HCT116 (cell line): ENCODE results near the gene RNF180. TPM values are rescaled to one million over a fixed set of nuclear protein-coding genes. Genes with fewer than 3 reads are reported as not detected.

Experiments
- ATAC-seq: fragments of 200-7000 bp; cut with Tn5 transposase; 2 replicates; pipeline ENCODE4 v1.9.1; 2020; ENCODE audit warnings: mild to moderate bottlenecking, moderate library complexity
- BruUV-seq: library from RNA; stranded (reverse); fragments of 400-500 nt; replicated peaks from 2 replicates; lab custom pipeline; 2021; lab: Mats Ljungman, UMichigan
- CTCF ChIA-PET: fragments of 300-600 bp; sonication (Branson Sonifier 250); formaldehyde crosslinking; loops from one replicate; lab custom pipeline; 2021; ENCODE audit warnings: antibody characterized with exemption; lab: Charles Lee
- POLR2A ChIA-PET: fragments of 300-600, 350-600 bp; sonication (Branson Sonifier 250); formaldehyde crosslinking; loops from one replicate; lab custom pipeline; 2021; ENCODE audit warnings: antibody characterized with exemption; lab: Charles Lee
- RAD21 ChIA-PET, 2 experiments: fragments of 300-600 bp; sonication (Branson Sonifier 250); formaldehyde crosslinking; loops; one replicate each; lab custom pipeline; 2023; ENCODE audit warnings: low total read pairs in 2 of 2; ENCODE audit not compliant: uncharacterized antibody in 2 of 2, unreplicated experiment in 2 of 2, low non-redundant PET in 1 of 2; lab: Charles Lee
- DNase-seq: peaks from one replicate; pipeline ENCODE4 v3.0.0-alpha.2; 2010; ENCODE audit warnings: low read depth, low spot score
- H2AFZ ChIP-seq: fragments of 200-600 bp; shearing (Covaris generic), sonication (generic); 2 replicates; pipeline ENCODE4 v1.6.1; 2017; ENCODE audit warnings: low read depth, mixed run types, mixed read lengths, antibody characterized with exemption, low read length; ENCODE audit not compliant: poor library complexity, severe bottlenecking
- H3K27ac ChIP-seq: 2 replicates; pipeline ENCODE4 v1.5.1; 2012; ENCODE audit warnings: low read depth, low read length
- H3K27me3 ChIP-seq: fragments of 200-600 bp; sonication (generic); 2 replicates; pipeline ENCODE4 v1.6.1; 2016; ENCODE audit warnings: mixed run types, low read length, mixed read lengths; ENCODE audit not compliant: insufficient read depth
- H3K36me3 ChIP-seq, 2 experiments: fragments of 200-500 bp in 1 of 2; fragments of 200-600 bp in 1 of 2; sonication (Bioruptor generic) in 1 of 2; sonication (generic) in 1 of 2; 2 replicates each; pipeline versions ENCODE4 v1.5.1 to v1.6.1; 2014 to 2016; ENCODE audit warnings: low read length in 2 of 2, inconsistent platforms in 1 of 2, mixed read lengths in 1 of 2, mixed run types in 1 of 2; ENCODE audit not compliant: insufficient read depth in 2 of 2, control insufficient read depth in 1 of 2
- H3K4me1 ChIP-seq, 2 experiments: fragments of 200-600 bp in 1 of 2; sonication (generic) in 1 of 2; 2 replicates each; pipeline versions ENCODE4 v1.5.1 to v1.6.1; 2012 to 2017; ENCODE audit warnings: low read length in 2 of 2, inconsistent platforms in 1 of 2, mild to moderate bottlenecking in 1 of 2, mixed read lengths in 1 of 2, mixed run types in 1 of 2, moderate library complexity in 1 of 2; ENCODE audit not compliant: insufficient read depth in 2 of 2, control insufficient read depth in 1 of 2
- H3K4me2 ChIP-seq: fragments of 200-600 bp; sonication (generic); 2 replicates; pipeline ENCODE4 v1.6.1; 2017; ENCODE audit warnings: mixed run types, low read length, mixed read lengths
- H3K4me3 ChIP-seq, 2 experiments: fragments of 200-600 bp in 1 of 2; sonication (generic) in 1 of 2; replicated peaks in 1 of 2; 2 replicates each; pipeline ENCODE4 v1.5.1; 2011 to 2016; ENCODE audit warnings: low read length in 2 of 2, control low read depth in 1 of 2, low read depth in 1 of 2, mild to moderate bottlenecking in 1 of 2, mixed read lengths in 1 of 2, mixed run types in 1 of 2
- H3K79me2 ChIP-seq: fragments of 200-600 bp; sonication (generic); 2 replicates; pipeline ENCODE4 v1.6.1; 2017; ENCODE audit warnings: mild to moderate bottlenecking, mixed run types, low read length, moderate library complexity, mixed read lengths; ENCODE audit not compliant: insufficient read depth
- H3K9ac ChIP-seq: fragments of 200-600 bp; sonication (generic); 2 replicates; pipeline ENCODE4 v1.6.1; 2016; ENCODE audit warnings: low read length, mixed read lengths
- H3K9me2 ChIP-seq: fragments of 200-600 bp; sonication (generic), shearing (Covaris generic); 2 replicates; pipeline ENCODE4 v1.6.1; 2017; ENCODE audit warnings: mixed run types, mild to moderate bottlenecking, moderate library complexity; ENCODE audit not compliant: insufficient read depth
- H3K9me3 ChIP-seq, 2 experiments: fragments of 200-500 bp in 1 of 2; fragments of 200-600 bp in 1 of 2; sonication (Bioruptor generic) in 1 of 2; sonication (generic) in 1 of 2; 2 replicates each; pipeline ENCODE4 v1.6.1; 2014 to 2017; ENCODE audit warnings: low read length in 2 of 2, mixed read lengths in 2 of 2, inconsistent platforms in 1 of 2, low read depth in 1 of 2, mild to moderate bottlenecking in 1 of 2, mixed run types in 1 of 2, moderate library complexity in 1 of 2; ENCODE audit not compliant: control insufficient read depth in 1 of 2, insufficient read depth in 1 of 2
- H4K20me1 ChIP-seq: fragments of 200-600 bp; sonication (generic), shearing (Covaris generic); 2 replicates; pipeline ENCODE4 v1.6.1; 2017; ENCODE audit warnings: mixed run types, mild to moderate bottlenecking, moderate library complexity; ENCODE audit not compliant: insufficient read depth
- EZH2 ChIP-seq: fragments of 200-600 bp; sonication (generic); IDR thresholded peaks from 2 replicates; pipeline ENCODE4 v1.6.1; 2017; ENCODE audit warnings: antibody characterized with exemption, mixed run types
- JUND ChIP-seq: IDR thresholded peaks from 2 replicates; pipeline ENCODE4 v1.6.1; 2012
- POLR2AphosphoS5 ChIP-seq: IDR thresholded peaks from 2 replicates; pipeline ENCODE4 v1.6.1; 2011; ENCODE audit warnings: mild to moderate bottlenecking, low read depth, low read length, moderate library complexity
- SIN3A ChIP-seq: IDR thresholded peaks from 2 replicates; pipeline ENCODE4 v1.6.1; 2012; ENCODE audit warnings: low read depth
- SP1 ChIP-seq: IDR thresholded peaks from 2 replicates; pipeline ENCODE4 v1.6.1; 2012; ENCODE audit warnings: low read depth
- SRF ChIP-seq: IDR thresholded peaks from 2 replicates; pipeline ENCODE4 v1.6.1; 2012; ENCODE audit warnings: low read depth
- ZFX ChIP-seq: fragments of 450-650 bp; IDR thresholded peaks from 2 replicates; pipeline ENCODE4 v1.6.1; 2017
- intact Hi-C: fragments of 100-400 bp; cut with micrococcal nuclease; formaldehyde crosslinking; loops from 2 replicates; pipeline ENCODE4 v1.10.0; 2022
- total RNA-seq: library from RNA; stranded (reverse); gene quantifications from one replicate; pipeline ENCODE4 v1.2.1, GENCODE V29; 2021; ENCODE audit not compliant: unreplicated experiment
- TF ChIP-seq, protein P1 (sequence below): IDR thresholded peaks from 2 replicates; pipeline ENCODE4 v1.6.1; 2012
- TF ChIP-seq, protein P2 (sequence below), 3 experiments: fragments of 200-600 bp in 1 of 3; sonication (generic) in 1 of 3; IDR thresholded peaks in 2 of 3; conservative IDR thresholded peaks in 1 of 3; 2 replicates each; pipeline ENCODE4 v1.5.1; 2012 to 2017; ENCODE audit warnings: low read depth in 2 of 3, low read length in 2 of 3, antibody characterized with exemption in 1 of 3, borderline replicate concordance in 1 of 3, control low read depth in 1 of 3, mild to moderate bottlenecking in 1 of 3, mixed read lengths in 1 of 3, mixed run types in 1 of 3, moderate library complexity in 1 of 3; ENCODE audit not compliant: insufficient read depth in 1 of 3
- TF ChIP-seq, protein P3 (sequence below): IDR thresholded peaks from 2 replicates; pipeline ENCODE4 v1.6.1; 2012
- TF ChIP-seq, protein P4 (sequence below): IDR thresholded peaks from 2 replicates; pipeline ENCODE4 v1.6.1; 2011; ENCODE audit warnings: mild to moderate bottlenecking, low read length, moderate library complexity; ENCODE audit not compliant: insufficient replicate concordance; ENCODE audit errors: extremely low read depth

The RNF180 gene
- total RNA-seq, 1 experiment from 2014 or later = not detected

DNA sequence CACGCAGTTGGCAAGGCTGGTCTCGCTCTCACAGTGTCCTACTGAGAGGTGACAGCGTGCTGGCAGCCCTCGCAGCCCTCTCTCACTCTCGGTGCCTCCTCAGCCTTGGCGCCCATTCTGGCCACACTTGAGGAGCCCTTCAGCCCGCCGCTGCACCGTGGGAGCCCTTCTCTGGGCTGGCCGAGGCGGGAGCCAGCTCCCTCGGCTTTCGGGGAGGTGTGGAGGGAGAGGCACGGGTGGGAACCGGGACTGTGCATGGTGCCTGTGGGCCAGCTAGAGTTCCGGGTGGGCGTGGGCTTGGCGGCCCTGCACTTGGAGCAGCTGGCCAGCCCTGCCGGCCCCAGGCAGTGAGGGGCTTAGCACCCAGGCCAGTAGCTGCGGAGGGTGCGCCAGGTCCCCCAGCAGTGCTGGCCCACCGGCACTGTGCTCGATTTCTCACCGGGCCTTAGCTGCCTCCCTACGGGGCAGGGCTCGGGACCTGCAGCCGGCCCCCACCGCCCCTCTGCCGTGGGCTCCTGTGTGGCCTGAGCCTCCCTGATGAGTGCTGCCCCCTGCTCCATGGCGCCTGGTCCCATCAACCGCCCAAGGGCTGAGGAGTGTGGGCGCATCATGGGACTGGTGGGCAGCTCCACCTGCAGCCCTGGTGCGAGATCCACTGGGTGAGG lies 15.7 kb upstream of the RNF180 start:
- Histone ChIP-seq H3K9ac (no peak overlapping the region), H2AFZ (no peak overlapping the region), H3K9me3 (no peaks in the 10 kb centered on the region), H3K9me2 (no peaks in the 10 kb centered on the region), H3K36me3 (no peaks in the 10 kb centered on the region), H3K4me2 (no peak overlapping the region), H3K27ac (no peak overlapping the region), H3K27me3 (no peaks in the 10 kb centered on the region), H3K79me2 (no peaks in the 10 kb centered on the region), H4K20me1 (no peaks in the 10 kb centered on the region), H3K4me1 (no peaks in the 10 kb centered on the region), H3K4me3 (no peak overlapping the region)
- no TSS peak for BruUV-seq
- ATAC-seq (no peak), DNase-seq (no peak)
- intact Hi-C loops = loop anchor here (5.0 to 10.0 kb wide), 2 partner anchors 462 to 635 kb away; no protein-coding TSS in a partner anchor
- ChIA-PET RAD21 (no interaction called here), POLR2A (no interaction called here), CTCF (no interaction called here)
- TF ChIP-seq JUND = no peak
- TF ChIP-seq SP1 = no peak
- TF ChIP-seq, protein P1, sequence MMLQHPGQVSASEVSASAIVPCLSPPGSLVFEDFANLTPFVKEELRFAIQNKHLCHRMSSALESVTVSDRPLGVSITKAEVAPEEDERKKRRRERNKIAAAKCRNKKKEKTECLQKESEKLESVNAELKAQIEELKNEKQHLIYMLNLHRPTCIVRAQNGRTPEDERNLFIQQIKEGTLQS = no peak
- TF ChIP-seq SRF = no peak
- no peak for TF ChIP-seq POLR2AphosphoS5
- TF ChIP-seq, protein P2, sequence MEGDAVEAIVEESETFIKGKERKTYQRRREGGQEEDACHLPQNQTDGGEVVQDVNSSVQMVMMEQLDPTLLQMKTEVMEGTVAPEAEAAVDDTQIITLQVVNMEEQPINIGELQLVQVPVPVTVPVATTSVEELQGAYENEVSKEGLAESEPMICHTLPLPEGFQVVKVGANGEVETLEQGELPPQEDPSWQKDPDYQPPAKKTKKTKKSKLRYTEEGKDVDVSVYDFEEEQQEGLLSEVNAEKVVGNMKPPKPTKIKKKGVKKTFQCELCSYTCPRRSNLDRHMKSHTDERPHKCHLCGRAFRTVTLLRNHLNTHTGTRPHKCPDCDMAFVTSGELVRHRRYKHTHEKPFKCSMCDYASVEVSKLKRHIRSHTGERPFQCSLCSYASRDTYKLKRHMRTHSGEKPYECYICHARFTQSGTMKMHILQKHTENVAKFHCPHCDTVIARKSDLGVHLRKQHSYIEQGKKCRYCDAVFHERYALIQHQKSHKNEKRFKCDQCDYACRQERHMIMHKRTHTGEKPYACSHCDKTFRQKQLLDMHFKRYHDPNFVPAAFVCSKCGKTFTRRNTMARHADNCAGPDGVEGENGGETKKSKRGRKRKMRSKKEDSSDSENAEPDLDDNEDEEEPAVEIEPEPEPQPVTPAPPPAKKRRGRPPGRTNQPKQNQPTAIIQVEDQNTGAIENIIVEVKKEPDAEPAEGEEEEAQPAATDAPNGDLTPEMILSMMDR (IDR thresholded peaks at IDR 0.05 in 2 of 3, conservative IDR thresholded peaks at IDR 0.05 in 1 of 3; ENCODE audit: borderline replicate concordance in 1 of 3, insufficient read depth in 1 of 3, low read depth in 2 of 3, low read length in 2 of 3) = no peak
- TF ChIP-seq, protein P3, sequence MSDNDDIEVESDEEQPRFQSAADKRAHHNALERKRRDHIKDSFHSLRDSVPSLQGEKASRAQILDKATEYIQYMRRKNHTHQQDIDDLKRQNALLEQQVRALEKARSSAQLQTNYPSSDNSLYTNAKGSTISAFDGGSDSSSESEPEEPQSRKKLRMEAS = no peak
- TF ChIP-seq, protein P4, sequence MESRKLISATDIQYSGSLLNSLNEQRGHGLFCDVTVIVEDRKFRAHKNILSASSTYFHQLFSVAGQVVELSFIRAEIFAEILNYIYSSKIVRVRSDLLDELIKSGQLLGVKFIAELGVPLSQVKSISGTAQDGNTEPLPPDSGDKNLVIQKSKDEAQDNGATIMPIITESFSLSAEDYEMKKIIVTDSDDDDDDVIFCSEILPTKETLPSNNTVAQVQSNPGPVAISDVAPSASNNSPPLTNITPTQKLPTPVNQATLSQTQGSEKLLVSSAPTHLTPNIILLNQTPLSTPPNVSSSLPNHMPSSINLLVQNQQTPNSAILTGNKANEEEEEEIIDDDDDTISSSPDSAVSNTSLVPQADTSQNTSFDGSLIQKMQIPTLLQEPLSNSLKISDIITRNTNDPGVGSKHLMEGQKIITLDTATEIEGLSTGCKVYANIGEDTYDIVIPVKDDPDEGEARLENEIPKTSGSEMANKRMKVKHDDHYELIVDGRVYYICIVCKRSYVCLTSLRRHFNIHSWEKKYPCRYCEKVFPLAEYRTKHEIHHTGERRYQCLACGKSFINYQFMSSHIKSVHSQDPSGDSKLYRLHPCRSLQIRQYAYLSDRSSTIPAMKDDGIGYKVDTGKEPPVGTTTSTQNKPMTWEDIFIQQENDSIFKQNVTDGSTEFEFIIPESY = no peak
- TF ChIP-seq ZFX = no peak
- TF ChIP-seq EZH2 = no peak
- no peak for TF ChIP-seq SIN3A
